Natural killer cell treated with Interleukin-12 subunit alpha and Interleukin-12 subunit beta and Interleukin-15 and Interleukin-18, amount 100 ng/mL, for 72 hours (primary cell): ENCODE results near the gene TIMM29. TPM values are rescaled to one million over a fixed set of nuclear protein-coding genes. Genes with fewer than 3 reads are reported as not detected.

Experiments used
- ATAC-seq, 2 donors: fragments of 150-1000 bp; cut with Tn5 transposase in 1 of 2; sonication (Bioruptor Pico), chemical (Tn5 transposase) in 1 of 2; 2 replicates each; pipeline ENCODE4 v1.10.0; 2021
- DNase-seq: peaks from one replicate; pipeline ENCODE4 v3.0.0; 2022; ENCODE audit warnings: low spot score
- H3K27ac Mint-ChIP-seq, 2 donors: 1 replicate in 1 of 2; 2 replicates in 1 of 2; pipeline ENCODE4 v1.8.0; 2022; ENCODE audit warnings: mixed read lengths in 2 of 2, mild to moderate bottlenecking in 1 of 2, moderate library complexity in 1 of 2
- H3K27me3 Mint-ChIP-seq, 2 donors: 1 replicate in 1 of 2; 2 replicates in 1 of 2; pipeline ENCODE4 v1.8.0; 2022; ENCODE audit warnings: mixed read lengths in 2 of 2
- H3K36me3 Mint-ChIP-seq: one replicate; pipeline ENCODE4 v1.8.0; 2022; ENCODE audit warnings: mixed read lengths
- H3K4me1 Mint-ChIP-seq, 2 donors: 1 replicate in 1 of 2; 2 replicates in 1 of 2; pipeline ENCODE4 v1.8.0; 2022; ENCODE audit warnings: low read depth in 2 of 2, mixed read lengths in 2 of 2, mild to moderate bottlenecking in 1 of 2
- H3K4me3 Mint-ChIP-seq: one replicate; pipeline ENCODE4 v1.8.0; 2022; ENCODE audit warnings: mixed read lengths
- H3K9me3 Mint-ChIP-seq: 2 replicates; pipeline ENCODE4 v1.8.0; 2022; ENCODE audit warnings: mixed read lengths
- total RNA-seq, 2 donors: library from RNA; stranded (reverse); gene quantifications; one replicate each; pipeline ENCODE4 v1.2.3, GENCODE V29; 2022

Gene TIMM29
- total RNA-seq, 2 donors from 2014 or later = 24.9 to 30.2 TPM

- ATAC-seq = no peak
- Mint-ChIP-seq H3K9me3 (no peaks in the 10 kb centered on the region), H3K27me3 (no peaks in the 10 kb centered on the region), H3K27ac (no peak overlapping the region), H3K4me1 (peaks cover 21 to 34% of the 10 kb centered on the region in 2 donors), H3K4me3 (no peak overlapping the region), H3K36me3 (no peaks in the 10 kb centered on the region)
- DNase-seq = no peak
Observed at GRCh38 chr19:10968527-10969135, 40.0 kb downstream of the TIMM29 start.

DNA sequence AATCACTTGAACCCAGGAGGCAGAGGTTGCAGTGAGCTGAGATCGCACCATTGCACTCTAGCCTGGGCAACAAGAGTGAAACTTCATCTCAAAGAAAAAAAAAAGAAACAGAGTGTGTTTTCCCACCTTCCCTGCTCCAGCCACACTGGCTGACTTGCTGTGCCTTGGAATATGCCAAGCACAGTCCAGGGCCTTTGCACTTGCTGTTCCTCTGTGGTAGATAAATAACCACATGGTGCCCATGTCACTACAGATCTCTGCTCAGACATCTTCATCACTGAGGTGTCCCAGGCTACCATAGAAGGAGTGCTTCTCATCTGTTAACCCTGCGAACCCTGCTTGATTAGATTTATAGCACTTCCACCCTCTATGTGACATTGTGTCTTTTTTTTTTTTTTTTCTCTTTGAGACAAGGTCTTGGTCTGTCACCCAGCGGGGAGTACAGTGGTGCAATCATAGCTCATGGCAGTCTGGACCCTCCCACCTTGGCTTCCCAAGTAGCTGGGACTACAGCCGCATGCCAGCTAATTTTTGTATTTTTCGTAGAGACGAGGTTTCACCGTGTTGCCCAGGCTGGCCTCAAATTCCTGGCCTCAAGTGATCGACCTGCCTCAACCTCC is 42.6 kb downstream of the TIMM29 start:
- no peaks in the 10 kb centered on the region for H3K9me3 Mint-ChIP-seq
- ATAC-seq (no peak), DNase-seq (no peak)
- H3K27me3 Mint-ChIP-seq = no peaks in the 10 kb centered on the region
- no peak overlapping the region for H3K27ac Mint-ChIP-seq
- H3K36me3 Mint-ChIP-seq = no peaks in the 10 kb centered on the region
- H3K4me3 Mint-ChIP-seq = no peak overlapping the region
- peaks cover 15 to 26% of the 10 kb centered on the region in 2 donors for H3K4me1 Mint-ChIP-seq

GRCh38 chr19:10975374-10976130 is 46.9 kb downstream of the TIMM29 start:
- Mint-ChIP-seq H3K4me3 (no peak overlapping the region), H3K27ac (no peak overlapping the region), H3K9me3 (no peaks in the 10 kb centered on the region), H3K36me3 (no peaks in the 10 kb centered on the region), H3K27me3 (no peaks in the 10 kb centered on the region), H3K4me1 (peaks cover 6 to 21% of the 10 kb centered on the region in 2 donors)
- ATAC-seq = no peak
- no peak for DNase-seq

DNA sequence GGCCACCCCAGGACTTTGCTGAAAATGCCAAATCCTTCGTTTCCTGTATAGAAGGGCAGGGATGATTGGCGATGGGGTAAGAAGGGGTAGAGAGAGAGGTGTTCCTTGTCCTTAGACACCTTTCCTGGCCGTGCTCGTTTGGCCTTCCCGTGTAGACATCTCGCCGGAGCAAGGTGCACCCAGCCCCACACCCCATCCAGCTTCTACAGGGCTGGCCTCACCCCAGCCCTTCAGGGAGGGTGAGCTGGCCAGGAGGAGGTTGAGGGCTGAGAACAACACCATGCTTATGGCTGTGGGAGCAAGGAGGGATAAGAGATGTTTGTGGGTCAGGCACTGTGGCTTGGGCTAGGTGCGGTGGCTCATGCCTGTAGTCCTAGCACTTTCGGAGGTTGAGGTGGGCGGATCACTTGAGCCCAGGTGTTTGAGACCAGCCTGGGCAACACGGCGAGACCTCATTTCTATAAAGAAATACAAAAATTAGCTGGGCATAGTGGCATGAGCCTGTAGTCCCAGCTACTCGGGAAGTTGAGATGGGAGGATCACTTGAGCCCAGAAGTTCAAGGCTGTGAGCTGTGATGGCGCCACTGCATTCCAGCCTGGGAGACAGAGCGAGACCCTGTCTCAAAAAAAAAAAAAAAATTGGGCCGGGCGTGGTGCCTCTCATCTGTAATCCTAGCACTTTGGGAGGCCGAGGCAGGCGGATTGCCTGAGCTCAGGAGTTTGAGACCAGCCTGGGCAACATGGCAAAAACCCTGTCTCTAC is 47.7 kb downstream of the TIMM29 start:
- DNase-seq = no peak
- peak overlapping the region in 1 of 2 donors; percentile 47 for H3K27ac Mint-ChIP-seq
- no peaks in the 10 kb centered on the region for H3K9me3 Mint-ChIP-seq
- no peaks in the 10 kb centered on the region for H3K27me3 Mint-ChIP-seq
- ATAC-seq = no peak
- H3K4me1 Mint-ChIP-seq = peaks cover 6 to 15% of the 10 kb centered on the region in 2 donors
- H3K4me3 Mint-ChIP-seq = no peak overlapping the region
- H3K36me3 Mint-ChIP-seq = no peaks in the 10 kb centered on the region

DNA sequence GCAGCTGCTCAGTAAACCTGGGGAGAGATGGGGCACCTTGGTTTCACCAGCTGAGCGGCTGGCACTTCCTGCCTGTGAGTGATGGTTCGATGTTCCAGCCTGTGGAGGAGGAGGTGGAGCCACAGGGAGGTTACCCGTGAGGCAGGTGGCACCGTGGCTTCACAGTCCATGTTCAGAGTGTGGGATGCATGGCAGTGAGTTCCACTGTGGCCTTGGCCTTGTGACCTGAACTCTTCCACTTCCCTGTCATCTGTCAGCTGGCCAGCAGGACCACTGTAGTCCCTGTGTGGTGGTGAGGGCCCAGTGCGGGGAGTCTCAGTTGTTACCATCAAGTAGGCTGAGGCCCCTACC is 49.1 kb downstream of the TIMM29 start:
- peaks cover 6 to 15% of the 10 kb centered on the region in 2 donors for H3K4me1 Mint-ChIP-seq
- no peak overlapping the region for H3K27ac Mint-ChIP-seq
- ATAC-seq (no peak), DNase-seq (no peak)
- no peaks in the 10 kb centered on the region for H3K36me3 Mint-ChIP-seq
- H3K27me3 Mint-ChIP-seq = no peaks in the 10 kb centered on the region
- H3K9me3 Mint-ChIP-seq = no peaks in the 10 kb centered on the region
- no peak overlapping the region for H3K4me3 Mint-ChIP-seq

Other genes starting within 250 kb of the TIMM29 start
- gene QTRT1, start 227.4 kb upstream of the TIMM29 start, total RNA-seq = 100 to 1,000 TPM in 1 of 2 donors, 10 to 100 TPM in 1; 32.0 to 110 TPM
- gene DNM2, start 210.7 kb upstream of the TIMM29 start, total RNA-seq = 100 to 1,000 TPM; 403 to 422 TPM
- gene TMED1, start 92.6 kb upstream of the TIMM29 start, total RNA-seq = 10 to 100 TPM; 15.2 to 24.1 TPM
- 10 to 100 TPM in 1 of 2 donors, 1 to 10 TPM in 1; 2.7 to 12.0 TPM for gene C19orf38, start 80.4 kb upstream of the TIMM29 start, total RNA-seq
- 10 to 100 TPM; 48.4 to 60.0 TPM for gene CARM1, start 57.3 kb upstream of the TIMM29 start, total RNA-seq
- gene YIPF2, start 172 bp upstream of the TIMM29 start, total RNA-seq = 10 to 100 TPM; 33.8 to 37.2 TPM
- 100 to 1,000 TPM; 118 to 175 TPM for gene SMARCA4, start 32.2 kb downstream of the TIMM29 start, total RNA-seq
- gene LDLR, start 160.7 kb downstream of the TIMM29 start, total RNA-seq = 100 to 1,000 TPM; 179 to 194 TPM
- 10 to 100 TPM; 26.6 to 48.3 TPM for gene SPC24, start 227.0 kb downstream of the TIMM29 start, total RNA-seq